Hindlimb muscle (tissue), 1 donor: ENCODE results near the gene CYP3A4. TPM values are rescaled to one million over a fixed set of nuclear protein-coding genes. Genes with fewer than 3 reads are reported as not detected.
"Not testable (repeated sequence)": the region's sequence is repeated elsewhere in the genome, so short reads cannot be mapped to it uniquely, and the experiment has no call there.

ENCODE experiments used
- DNase-seq: peaks from one replicate; pipeline ENCODE4 v3.0.0-alpha.2; 2013
- polyA plus RNA-seq: library from polyadenylated mRNA; unstranded; fragments of 120-200 nt; gene quantifications from one replicate; pipeline ENCODE4 v1.2.1, GENCODE V29; 2013; ENCODE audit not compliant: insufficient read length

CYP3A4 gene
- not detected for polyA plus RNA-seq

- DNase-seq = no peak
These were observed at the start of gene CYP3A4 for GRCh38 chr7:99784007-99784406. TSS of gene CYP3A4 (minus strand) at chr7:99784184. CDS start at chr7:99784081, 103 bp downstream.

- DNase-seq = no peak
These were observed 49.4 kb upstream of the CYP3A4 start for GRCh38 chr7:99833289-99833877.

DNA sequence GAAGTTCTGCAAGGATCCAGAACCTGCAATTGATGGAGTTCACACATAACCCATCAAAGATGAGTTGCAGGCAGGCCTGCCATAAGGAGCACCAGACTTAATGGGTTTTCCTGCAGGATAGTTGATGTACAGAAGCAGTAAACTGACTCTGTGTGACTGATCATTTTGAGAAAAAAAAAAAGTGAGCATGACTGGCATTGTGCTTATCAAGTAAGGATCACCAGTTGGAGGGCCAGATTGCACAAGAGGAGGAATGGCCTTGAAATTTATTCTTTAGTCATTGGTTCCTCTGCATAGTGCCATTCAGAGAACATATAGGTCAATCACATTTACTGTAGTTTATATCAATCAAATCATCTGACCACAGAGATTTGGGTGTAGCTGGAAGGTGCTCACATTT is 47.6 kb upstream of the CYP3A4 start:
- no peak for DNase-seq

DNA sequence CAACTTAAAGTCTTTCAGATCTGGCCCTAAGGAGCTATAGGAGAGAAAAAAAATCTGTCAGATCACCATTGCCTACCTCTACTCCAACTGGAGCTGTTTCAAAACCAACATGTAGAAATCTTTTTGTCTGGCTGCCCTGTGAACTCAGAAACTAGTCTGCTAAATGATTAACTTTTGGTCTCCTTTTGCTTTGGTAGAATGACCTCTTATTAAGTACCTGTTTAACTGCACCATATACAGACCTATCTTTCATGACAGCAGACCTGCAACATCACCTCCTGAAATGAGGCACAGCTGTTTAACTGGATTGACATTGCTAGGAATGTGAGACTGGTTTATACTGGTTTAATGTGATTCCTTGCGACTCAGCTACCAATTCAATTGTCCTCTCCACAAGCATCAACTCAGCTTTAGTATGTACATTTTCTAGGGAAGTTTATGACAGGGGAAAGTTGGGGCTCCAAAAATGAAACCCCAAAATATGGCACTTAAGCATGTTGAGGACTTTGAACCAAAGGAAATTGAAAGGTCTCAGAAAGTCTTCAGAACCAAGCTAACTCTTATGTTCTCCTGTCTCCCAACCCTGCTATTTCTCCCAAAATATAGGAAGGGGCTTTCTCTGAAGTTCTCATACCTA is 45.7 kb upstream of the CYP3A4 start:
- DNase-seq = no peak

GRCh38 chr7:99828811-99829210 is 44.8 kb upstream of the CYP3A4 start:
- DNase-seq = no peak

- DNase-seq = no peak
These were observed 43.2 kb upstream of the CYP3A4 start for GRCh38 chr7:99827040-99827778.

- DNase-seq = no peak
These were observed 41.9 kb upstream of the CYP3A4 start for GRCh38 chr7:99825873-99826272.

DNA sequence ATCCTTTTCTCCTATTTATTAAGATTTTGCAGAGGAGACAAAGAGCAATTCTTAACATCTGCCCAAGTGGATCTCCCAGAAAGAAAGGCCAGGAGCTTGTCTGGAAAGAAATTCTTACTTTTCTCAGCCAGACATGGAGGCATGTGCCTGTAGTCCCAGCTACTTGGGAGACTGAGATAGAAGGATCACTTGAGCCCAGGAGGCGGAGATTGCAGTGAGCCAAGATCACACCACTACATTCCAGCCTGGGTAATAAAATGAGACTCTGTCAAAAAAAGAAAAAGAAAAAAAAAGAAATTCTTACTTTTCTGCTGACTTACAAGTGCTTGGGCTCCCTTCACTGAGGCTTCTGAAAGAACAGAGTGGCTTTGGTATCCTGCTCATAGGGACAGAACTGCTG is 41.5 kb upstream of the CYP3A4 start:
- no peak for DNase-seq

DNA sequence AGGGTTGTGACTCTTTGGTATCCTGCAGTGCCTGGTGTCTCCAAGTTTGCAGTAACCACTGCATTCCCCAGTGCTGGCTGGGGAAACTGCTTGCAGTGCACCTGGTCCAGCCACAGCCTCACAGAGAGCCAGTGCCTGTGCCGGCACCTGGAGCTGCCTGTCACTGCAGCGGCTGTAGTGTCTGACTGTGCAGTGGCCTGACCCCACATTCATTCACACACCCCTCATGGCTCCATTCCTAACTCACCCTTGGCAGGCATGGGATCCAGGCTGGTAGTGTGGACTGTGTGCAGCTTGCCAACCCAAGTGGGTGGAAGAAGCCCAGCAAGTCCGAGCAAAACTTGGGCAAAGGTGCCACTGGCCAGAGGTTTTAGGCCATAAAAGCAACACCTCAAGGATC is 40.1 kb upstream of the CYP3A4 start:
- DNase-seq = no peak

GRCh38 chr7:99822731-99823718 is 39.0 kb upstream of the CYP3A4 start:
- DNase-seq = no peak

DNA sequence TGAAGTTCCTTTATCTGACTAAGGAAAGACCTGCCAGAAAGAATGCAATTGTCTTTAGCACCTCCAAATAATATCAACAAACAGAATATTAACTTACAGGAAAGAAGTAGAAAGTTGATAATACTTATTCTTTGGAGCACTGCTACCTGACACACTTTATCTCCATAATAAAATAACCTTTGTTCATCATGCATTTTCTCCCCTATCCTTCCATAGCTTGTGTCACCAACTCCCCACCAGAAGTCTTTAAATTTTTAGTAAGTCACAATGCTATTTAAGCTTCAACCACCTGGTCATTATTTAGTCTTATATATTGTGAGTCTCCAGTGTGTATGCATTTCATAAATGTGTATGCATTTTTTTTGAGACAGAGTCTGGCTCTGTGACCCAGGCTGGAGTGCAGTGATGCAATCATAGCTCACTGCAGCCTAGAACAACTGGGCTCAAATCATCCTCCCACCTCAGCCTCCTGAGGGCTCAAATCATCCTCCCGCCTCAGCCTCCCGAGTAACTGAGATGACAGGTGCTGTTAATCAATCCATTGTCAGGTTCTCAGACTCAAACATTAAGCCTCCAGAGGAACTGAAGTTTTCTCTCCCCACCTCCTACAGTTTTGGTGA is 36.5 kb upstream of the CYP3A4 start:
- no peak for DNase-seq

DNA sequence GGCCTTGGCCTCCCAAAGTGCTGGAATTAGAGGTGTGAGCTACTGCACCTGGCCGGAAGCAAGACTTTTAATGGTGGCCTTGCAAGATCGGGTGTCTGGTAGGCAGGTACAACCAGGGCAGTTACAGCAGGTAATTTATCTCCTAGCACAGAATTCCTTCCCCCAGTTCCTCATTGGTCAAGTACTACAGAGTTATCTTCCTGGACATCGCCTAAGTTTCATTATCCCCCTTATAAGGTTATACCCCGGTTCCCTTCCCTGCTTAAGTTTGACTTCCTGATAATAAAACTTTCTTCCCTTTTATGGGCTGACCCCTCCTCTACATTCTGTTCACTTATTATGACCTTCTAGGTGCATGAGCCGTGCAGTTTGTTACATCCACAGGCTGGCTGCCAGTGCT is 24.8 kb upstream of the CYP3A4 start:
- no peak for DNase-seq

- no peak for DNase-seq
These were observed 23.0 kb upstream of the CYP3A4 start for GRCh38 chr7:99806839-99807478.

GRCh38 chr7:99805641-99806040 is 21.7 kb upstream of the CYP3A4 start:
- DNase-seq = no peak

DNA sequence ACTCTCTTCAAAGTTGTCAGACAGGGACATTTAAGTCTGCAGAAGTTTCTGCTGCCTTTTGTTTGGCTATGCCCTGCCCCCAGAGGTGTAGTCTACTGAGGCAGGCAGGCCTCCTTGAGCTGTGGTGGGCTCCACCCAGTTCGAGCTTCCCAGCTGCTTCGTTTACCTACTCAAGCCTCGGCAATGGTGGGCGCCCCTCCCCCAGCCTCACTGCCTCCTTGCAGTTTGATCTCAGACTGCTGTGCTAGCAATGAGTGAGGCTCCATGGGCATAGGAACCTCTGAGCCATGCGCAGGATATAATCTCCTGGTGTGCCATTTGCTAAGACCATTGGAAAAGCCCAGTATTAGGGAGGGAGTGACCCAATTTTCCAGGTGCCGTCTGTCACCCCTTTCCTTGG is 19.1 kb upstream of the CYP3A4 start:
- not testable (repeated sequence) for DNase-seq

DNA sequence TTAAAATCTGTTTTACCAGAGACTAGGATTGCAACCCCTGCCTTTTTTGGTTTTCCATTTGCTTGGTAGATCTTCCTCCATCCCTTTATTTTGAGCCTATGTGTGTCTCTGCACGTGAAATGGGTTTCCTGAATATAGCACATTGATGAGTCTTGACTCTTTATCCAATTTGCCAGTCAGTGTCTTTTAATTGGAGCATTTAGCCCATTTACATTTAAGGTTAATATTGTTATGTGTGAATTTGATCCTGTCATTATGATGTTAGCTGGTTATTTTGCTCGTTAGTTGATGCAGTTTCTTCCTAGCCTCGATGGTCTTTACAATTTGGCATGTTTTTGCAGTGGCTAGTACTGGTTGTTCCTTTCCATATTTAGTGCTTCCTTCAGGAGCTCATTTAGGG is 17.4 kb upstream of the CYP3A4 start:
- not testable (repeated sequence) for DNase-seq

GRCh38 chr7:99798972-99799371 is 15.0 kb upstream of the CYP3A4 start:
- DNase-seq = no peak

DNA sequence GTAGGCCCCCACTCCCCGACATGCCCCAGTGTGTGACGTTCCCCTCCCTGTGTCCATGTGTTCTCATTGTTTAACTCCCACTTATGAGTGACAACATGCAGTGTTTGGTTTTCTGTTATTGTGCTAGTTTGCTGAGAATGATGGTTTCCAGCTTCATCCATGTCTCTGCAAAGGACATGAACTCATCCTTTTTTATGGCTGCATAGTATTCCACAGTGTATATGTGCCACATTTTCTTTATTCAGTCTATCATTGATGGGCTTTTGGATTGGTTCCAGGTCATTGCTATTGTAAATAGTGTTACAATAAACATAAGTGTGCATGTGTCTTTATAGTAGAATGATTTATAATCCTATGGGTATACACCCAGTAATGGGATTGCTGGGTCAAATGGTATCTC is 11.9 kb upstream of the CYP3A4 start:
- DNase-seq = not testable (repeated sequence)

- DNase-seq = no peak
These were observed 10.9 kb upstream of the CYP3A4 start for GRCh38 chr7:99794585-99795502.

GRCh38 chr7:99793443-99793842 is 9.5 kb upstream of the CYP3A4 start:
- DNase-seq = no peak

- no peak for DNase-seq
These were observed 9.0 kb upstream of the CYP3A4 start for GRCh38 chr7:99792967-99793366.
